HG02884 (cell line): ENCODE measurements around the gene VENTX.
"Not testable (repeated sequence)": the region's sequence is repeated elsewhere in the genome, so short reads cannot be mapped to it uniquely, and the experiment has no call there.

Experiments used
- ATAC-seq: cut with Tn5 transposase; IDR thresholded peaks from one replicate; pipeline ENCODE4 v1.9.1; 2021; ENCODE audit warnings: mild to moderate bottlenecking, moderate library complexity; ENCODE audit not compliant: unreplicated experiment

Gene VENTX

DNA sequence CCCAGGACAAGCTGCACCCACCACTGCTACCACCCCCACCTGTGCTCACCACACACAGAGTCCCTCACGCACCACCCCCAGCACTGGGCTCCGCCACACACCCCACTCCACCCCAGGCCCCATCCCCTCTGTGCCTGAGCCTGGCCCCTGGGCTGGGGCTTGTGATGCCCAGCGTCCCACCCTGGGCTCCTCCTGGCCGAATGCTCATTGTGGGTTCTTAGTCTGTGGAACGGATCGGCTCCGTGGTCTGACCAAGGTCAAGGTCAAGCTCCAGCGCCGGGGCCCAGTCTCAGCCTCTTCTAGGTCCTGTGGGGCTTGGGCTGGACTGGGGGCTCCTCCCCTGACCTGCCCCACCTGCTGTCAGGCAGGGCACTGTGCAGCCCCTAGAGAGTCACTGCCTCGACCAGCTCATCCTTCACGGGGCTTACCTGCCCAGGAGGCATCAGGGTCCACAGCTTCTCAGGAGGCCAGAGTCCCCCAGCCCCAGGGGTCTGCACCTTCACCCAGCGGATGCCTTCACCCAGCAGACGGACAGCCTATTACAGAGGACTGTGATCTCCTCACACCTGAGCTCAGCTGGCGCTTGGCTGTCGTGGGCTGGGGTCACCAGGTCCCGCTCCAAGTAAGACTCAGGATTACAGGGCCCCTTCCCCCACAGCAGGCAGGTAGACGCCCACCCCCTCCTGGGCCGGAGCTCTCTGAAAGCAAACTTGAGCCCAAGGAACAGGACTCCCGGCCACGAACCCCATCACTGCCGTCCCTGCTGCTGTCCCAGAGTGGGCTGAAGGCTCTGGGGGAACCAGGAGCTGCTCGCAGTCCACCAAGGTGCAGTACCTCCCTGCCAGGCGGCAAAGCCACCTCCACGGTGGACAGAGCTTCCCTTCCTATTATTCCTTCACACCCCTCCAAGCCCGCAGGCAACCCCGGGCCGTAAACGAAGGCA lies 22.9 kb upstream of the VENTX start:
- no peak for ATAC-seq

DNA sequence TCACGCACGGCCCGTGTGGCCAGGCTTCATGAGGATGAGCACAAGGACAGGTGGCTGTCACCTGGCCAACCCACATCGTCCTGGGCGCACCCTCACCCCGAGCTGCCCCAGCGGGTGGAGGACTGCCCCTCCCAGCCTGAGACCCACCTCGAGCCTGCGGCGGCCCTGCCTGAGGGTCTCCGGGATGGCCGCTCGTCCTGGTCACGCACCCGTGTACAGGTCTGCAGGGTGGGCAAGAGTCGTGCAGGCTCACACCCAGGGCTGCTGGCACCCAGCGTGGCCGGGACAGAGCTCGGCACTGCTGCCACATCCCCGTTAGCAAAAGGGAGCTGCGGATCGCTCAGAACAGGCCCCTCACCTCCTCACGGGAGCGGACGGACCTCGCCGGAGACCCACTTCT lies 22.1 kb upstream of the VENTX start:
- no peak for ATAC-seq

DNA sequence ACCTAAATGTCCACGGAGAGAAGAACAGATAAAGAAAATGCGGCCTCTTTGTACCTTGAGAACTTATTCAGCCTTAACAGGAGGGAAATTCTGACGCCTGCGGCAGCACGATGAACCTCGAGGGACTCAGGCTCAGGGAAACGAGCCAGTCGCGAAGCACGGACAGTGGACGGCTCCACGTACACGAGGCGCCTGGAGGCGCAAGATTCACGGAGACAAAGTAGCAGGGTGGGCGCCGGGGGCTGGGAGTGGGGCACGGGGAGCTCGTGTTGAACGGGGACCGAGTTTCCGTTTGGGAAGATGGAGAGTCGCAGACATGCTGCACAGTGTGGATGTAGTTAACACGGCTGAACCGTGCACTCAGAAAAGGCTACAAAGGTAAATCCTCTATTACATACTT lies 20.9 kb upstream of the VENTX start:
- ATAC-seq = no peak

DNA sequence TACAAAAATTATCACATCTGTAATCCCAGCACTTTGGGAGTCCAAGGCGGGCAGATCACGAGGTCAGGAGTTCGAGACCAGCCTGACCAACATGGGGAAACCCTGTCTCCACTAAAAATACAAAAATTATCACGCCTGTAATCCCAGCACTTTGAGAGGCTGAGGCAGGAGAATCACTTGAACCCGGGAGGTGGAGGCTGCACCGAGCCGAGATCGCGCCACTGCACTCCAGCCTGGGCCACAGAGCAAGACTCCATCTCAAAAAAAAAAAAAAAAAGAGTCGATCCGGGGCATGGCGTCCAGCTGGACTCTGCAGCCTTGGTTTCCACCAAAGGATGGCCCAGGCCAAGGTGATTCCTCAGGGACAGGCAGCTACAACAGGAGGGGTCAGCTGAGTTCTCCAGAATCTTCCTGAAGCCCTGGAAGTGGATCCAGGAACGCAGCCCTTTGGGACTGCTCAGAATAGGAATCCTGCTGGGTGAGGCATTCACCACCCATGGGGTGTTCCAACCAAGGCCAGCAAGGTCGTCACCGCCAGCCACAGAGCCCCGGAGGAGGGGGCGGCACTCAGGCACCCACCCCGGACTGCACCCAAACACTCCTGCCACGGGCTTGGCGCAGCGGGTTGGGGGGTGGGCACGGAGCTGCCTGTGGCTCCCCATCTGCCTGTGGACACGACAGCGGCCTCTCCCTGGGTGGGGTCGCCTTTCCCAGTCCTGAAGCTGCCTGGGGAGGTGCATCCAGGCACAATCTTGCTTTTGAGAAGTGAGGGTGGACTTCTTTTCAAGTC lies 19.7 kb upstream of the VENTX start:
- no peak for ATAC-seq

DNA sequence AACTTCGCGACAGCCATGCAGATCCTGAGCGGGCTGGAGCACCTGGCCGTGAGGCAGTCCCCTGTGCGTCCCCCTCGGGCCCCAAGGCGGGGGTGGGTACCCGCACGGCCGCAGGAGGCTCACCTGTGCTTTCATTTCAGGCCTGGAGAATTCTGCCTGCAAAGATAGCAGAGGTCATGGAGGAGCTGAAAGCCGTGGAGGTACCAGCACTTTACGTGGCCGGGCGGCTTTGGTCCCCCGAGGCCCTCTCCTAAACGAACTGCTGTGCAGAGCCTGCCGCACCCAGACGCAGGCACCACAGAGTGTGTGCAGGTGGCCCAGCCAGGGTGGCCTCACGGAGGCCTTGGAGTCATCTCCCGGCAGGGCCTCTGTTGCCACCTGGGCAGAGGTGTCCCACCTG lies 18.8 kb upstream of the VENTX start:
- ATAC-seq = no peak

DNA sequence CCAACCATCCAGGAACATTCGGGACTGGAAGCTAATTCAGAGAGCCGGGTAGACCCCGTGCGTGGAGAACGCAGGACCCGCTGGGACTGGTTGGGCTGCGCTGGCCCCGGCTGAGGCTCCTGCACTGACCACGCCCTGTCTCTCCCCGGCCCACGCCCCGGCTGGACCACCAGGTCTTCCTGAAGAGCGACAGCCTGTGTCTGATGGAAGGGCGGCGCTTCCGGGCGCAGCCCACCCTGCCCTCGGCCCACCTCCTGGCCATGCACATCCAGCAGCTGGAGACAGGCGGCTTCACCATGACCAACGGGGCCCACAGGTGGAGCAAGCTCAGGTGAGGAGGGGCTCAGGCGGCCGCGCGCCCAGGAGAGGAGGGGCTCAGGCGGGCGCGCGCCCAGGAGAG lies 17.9 kb upstream of the VENTX start:
- no peak for ATAC-seq

DNA sequence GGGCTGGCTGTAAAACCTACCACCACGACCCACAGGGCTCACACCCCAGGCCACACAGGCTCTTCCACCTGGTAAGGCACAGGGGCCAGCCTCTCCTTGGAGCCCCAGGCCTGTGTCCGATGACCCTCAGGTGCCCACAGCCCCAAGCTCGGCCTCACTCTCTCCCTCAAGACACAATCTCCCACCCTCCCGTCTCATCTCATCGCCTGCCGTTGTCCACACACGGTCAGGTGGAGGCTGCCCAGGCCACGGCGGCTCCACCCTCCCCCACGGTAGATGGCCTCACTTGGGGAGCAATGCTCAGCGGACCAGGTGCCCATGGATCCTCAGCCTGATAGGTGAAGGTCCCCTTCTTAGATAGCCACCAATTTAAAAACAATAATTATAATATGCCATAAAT lies 16.3 kb upstream of the VENTX start:
- ATAC-seq = no peak

DNA sequence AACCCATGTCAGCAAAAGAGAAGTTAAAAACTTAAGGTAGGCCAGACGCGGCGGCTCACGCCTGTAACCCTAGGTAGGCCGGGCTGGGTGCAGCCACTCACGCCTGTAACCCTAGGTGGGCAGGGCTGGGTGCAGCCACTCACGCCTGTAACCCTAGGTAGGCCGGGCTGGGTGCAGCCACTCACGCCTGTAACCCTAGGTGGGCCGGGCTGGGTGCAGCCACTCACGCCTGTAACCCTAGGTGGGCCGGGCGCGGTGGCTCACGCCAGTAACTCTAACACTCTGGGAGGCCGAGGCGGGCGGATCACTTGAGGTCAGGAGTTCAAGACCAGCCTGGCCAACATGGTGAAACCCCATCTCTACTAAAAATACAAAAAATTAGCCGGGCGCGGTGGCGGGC lies 15.9 kb upstream of the VENTX start:
- not testable (repeated sequence) for ATAC-seq

DNA sequence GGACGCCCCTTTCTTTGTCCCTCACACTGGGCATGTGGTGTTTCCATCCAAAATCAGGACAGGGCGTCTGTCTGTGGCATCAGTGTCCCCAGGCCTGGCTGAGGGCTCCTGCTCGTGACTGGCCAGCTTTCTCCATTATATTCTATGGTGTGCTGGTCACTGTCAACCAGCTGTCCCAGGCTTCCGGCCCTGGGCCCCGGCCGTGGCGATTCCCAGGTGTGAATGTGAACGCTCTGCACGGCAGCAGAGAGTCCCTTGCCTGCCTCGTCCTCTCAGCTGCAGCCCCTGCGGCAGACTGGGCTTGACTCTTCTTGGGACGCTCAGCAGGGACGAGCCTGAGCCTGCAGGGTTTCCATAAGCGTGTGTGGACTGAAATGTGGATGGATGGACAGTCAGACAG lies 13.6 kb upstream of the VENTX start:
- ATAC-seq = no peak

DNA sequence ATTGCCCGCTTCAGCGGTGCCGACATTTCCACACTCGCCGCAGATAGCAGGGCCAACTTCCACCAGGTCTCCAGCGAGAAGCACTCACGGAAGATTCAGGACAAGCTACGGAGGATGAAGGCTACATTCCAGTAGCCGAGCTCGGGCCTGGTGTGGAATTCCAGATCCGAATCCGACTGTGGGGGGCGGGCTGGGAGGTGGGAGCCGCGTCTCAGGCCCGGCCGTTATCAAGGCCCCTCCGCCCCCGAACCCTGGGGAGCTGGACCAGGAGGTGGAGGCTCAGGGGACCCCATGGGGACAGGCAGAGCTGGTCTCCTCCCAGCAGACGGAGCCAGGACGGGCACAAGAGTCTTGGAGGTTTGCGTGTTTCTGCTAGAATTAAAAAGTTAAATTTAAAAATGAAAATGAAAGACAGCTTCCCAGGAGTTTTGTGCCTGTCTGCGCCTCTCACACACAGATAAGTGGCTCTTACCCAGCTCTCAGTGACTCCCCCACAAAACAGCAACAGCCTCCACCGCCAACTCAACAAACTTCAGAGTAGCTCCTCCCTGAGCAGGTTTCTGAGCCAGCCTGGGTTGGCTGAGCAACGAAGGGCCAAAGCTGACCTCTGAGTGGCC lies 12.8 kb upstream of the VENTX start:
- no peak for ATAC-seq

DNA sequence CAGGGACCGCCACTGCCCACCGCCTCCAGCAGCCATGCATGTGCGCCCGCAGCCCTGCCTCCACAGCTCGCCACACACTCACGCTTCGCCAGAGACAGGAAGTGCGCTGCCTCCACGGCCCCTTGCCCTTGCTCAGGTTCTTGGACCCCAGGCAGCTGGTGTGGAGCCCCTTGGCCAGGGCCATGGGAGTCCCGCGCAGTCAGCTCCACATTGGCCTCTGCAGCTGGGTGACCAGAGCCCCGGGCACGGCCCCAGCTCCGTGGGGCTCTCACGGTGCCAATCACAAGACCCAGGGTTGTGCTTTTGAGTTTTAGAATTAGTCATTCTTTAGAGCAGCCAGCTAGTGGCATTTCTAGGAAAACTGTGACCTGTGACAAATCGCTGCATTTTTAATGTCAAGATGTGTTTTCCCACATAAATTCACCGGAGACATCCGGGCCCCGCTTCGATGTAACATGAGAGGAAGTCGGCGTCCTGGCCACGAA lies 11.9 kb upstream of the VENTX start:
- ATAC-seq = no peak

DNA sequence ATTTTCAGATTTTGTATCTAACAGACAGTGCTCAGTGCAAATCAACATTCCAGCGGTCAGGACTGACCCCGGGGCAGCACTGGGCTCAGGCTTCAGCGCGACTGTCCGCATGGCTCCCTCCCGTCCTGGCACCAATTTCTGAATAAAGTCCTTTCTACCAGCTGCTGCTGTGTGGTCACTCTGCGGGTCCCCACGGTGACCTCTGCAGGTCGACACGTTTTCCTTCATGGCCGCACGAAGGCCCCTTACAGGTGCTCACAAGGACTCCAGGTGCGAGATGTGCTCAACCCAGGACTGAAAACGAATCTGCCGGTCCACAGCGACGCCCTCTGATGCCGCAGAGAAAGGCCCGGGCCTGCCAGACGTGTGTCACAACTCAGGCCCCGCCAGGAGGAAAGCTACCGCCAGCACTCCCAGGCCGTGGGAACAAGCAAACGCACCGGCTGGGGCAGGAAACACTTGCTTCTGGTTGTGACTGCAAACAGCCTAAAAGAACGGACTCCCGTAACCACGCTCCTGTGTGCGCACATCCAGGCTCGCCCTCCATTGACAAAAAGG lies 11.3 kb upstream of the VENTX start:
- no peak for ATAC-seq

DNA sequence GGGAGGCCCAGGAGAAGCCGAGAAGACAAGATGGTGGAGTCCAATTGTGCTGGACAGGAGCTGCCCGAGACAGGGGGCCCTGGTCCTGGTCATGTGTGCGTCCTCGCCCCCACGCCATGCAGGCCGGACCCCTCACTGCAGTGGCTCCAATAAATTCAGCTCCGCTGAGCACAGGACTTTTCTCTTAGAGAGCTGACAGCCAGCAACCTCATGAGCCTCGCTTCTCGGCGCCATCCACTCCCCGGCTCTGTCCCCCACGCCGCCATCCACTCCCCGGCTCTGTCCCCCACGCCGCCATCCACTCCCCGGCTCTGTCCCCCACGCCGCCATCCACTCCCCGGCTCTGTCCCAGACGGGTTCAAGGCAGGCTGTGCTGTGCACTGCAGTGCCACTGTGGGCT lies 10.4 kb upstream of the VENTX start:
- ATAC-seq = no peak

DNA sequence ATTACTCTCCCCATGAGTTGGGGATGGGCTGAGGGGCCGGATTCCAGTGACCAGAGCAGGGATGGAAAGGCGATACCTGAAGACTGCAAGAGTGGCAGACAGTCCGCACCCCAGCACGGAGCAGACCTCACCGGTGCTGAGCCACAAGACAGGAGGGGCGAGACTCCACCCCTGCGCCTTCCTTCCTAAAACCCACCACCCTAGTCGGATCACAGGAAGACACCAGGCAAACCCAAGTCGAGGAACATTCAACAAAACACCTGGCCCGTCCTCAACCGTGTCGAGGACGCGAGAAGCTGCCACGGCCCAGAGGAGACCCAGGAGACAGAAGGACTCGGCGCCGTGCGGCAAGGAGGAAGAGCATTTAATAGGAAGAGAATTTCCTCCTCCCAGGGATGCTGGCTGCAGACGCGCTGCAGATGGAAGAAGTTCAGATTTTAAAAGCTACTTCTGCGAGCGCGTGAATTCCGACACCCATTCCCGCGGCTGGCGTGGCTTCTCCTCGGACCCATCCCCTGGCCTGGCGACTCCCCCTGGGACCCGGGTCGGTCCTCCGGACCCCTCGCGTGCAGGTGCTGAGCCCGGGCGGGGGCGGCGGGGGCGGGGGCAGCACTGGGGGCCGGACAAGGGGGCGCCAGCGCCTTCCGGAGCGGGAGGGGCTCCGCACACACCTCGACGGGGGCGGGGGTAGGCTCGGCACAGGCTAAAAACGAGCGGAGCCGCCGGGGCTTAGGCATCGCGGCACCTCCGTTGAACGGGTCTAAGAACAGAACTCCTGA lies 8.2 kb upstream of the VENTX start:
- no peak for ATAC-seq

DNA sequence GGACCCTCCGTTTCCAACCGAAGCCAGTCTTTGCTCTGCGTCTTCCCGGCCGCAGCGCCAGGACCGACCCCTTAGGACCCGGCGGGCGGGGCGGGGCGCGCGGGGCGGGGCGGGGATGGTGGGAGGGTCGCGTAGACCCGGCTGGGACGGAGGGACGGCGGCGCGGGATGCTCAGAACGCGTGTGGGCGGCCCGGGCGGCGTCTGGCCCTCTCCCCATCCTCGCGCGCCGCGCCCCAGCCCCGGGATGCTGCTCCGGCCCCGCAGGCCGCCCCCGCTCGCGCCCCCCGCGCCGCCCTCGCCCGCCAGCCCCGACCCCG lies 7.7 kb upstream of the VENTX start, which contains the start of gene UTF1:
UTF1 (plus strand) TSS at position 174 of the 318 bp plus-strand sequence; CDS start at position 246, 72 bp downstream.
- ATAC-seq = no peak

DNA sequence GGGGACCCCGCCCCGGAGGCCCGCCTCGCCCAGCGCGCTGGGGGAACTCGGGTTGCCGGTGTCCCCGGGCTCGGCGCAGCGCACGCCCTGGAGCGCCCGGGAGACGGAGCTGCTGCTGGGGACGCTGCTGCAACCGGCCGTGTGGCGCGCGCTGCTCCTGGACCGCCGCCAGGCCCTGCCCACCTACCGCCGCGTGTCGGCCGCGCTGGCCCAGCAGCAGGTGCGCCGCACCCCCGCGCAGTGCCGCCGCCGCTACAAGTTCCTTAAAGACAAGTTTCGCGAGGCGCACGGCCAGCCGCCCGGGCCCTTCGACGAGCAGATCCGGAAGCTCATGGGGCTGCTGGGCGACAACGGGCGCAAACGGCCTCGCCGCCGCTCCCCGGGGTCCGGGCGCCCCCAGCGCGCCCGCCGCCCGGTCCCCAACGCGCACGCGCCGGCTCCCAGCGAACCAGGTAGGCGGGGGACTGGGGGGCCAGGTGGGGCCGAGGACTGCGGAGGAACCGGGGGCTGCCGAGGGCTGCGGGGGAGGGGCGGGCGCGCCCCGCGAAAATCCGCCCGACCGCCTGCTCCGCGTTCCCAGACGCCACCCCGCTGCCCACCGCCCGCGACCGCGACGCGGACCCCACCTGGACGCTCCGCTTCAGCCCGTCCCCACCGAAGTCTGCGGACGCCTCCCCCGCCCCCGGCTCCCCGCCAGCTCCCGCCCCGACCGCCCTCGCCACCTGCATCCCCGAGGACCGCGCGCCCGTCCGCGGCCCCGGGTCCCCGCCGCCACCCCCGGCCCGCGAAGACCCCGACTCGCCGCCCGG lies 7.1 kb upstream of the VENTX start:
- no peak for ATAC-seq

DNA sequence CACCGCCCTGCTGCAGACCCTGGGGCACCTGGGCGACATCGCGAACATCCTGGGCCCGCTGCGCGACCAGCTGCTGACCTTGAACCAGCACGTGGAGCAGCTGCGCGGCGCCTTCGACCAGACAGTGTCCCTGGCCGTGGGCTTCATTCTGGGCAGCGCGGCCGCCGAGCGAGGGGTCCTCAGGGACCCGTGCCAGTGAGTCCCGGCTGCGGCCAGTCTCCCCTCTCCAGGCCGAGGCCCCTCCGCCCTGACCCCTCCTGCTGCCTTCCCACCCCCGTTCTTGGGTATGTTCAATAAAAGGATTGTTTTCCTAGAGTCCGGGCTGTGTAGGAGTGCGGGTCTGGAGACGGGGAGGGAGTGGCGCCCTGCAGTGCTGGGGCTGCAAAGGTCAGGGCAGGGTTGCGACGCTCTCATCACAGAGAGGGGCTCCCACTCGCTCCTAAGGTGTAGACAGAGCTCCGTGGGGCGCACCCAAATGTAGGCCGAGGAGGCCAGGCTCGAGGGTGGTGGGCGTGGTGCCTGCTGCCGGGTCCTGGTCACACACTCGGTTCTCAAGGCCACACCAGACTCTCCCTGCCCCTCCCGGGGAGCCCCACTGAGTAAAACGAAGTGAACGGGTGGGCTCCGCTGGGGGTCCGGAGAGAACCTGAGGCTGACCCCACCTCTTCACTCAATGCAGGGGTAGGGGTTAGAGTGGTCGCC lies 6.3 kb upstream of the VENTX start:
- ATAC-seq = no peak

DNA sequence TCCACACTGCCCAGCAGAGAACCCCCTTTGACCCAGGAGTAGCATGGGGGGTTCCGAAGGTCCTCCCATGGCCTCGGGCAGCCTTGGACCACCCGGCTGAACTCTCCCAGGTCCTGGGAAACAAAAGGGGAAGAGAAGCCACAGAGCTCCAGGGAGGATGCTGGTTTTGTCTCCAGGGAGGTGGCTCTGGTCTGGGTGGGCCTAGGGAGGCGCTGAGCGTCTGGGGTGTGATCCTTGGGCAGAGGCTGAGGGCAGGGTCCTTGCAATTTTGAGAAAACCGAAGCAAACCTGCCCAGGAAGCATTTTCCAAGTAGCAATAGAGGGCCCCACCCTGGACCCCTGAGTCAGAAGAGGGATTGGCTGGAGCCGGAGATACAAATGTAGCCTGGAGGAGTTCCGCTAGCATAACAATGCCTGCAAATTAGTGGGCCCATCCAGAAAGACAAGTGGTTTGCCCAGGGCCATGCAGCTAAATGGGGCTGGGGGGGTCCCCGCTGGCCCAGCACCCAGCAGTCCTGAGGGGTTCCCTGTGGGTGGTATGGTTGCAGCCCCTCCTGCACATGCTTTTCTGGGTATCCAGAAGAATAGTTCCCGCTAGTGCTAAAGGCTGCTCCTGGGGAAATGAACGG lies 5.6 kb upstream of the VENTX start:
- ATAC-seq = no peak

DNA sequence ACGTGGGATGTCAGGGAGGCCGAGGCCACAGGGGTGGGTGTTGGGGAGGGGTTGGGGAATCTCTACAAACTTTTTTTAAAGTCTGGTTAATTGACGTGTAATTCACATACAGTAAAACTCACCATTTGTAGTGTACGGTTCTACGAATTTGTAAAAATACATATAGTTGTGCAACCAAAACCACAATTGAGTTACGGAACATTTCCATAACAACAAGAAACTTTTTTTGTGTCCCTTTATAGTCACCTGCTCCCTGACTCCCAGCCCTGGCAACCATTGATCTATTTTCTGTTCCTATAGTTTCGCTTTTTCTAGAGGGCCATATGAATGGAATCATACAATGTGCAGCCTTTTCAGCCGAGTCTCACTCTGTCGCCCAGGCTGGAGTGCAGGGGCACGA lies 2.9 kb upstream of the VENTX start:
- ATAC-seq = not testable (repeated sequence)
